ENCODE results near the gene BICD1.

Gene BICD1

DNA sequence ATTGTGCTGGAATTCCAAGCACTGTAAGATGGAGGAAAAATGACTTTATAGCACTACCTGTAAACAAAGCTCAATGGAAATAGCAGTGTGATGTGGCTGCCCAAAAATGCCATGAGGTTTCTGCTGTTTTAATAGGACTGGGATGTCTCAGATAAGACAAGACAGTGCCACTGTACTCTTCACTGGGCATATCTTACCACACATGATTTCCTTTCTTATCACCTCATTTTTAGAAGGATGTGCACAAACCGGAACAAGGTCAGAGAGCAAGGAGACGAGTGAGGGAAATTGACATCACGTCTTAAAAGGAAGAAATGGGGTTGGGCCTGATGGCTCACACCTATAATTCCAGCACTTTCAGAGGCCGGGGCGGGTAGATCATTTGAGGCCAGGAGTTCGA, 254.3 kb downstream of the BICD1 start:
- DNase-seq, result no peak

DNA sequence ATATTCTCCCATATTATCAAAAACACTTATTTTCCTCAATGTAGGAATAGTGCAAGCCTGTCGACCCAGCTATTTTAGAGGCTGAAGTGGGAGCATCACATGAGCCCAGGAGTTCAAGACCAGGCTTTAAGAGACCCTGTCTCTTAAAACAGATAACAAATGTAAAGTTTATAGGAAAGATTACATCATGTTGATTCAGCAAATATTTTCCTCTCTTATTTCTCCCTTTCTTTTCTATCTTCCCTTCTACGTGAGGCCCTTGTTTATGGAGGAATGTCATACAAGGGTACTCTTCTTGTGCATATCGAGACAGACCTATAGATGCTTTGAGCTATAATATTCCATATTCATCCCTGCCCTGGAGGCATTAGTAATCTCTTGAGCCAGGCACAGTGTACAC, 256.2 kb downstream of the BICD1 start:
- no peak for DNase-seq

DNA sequence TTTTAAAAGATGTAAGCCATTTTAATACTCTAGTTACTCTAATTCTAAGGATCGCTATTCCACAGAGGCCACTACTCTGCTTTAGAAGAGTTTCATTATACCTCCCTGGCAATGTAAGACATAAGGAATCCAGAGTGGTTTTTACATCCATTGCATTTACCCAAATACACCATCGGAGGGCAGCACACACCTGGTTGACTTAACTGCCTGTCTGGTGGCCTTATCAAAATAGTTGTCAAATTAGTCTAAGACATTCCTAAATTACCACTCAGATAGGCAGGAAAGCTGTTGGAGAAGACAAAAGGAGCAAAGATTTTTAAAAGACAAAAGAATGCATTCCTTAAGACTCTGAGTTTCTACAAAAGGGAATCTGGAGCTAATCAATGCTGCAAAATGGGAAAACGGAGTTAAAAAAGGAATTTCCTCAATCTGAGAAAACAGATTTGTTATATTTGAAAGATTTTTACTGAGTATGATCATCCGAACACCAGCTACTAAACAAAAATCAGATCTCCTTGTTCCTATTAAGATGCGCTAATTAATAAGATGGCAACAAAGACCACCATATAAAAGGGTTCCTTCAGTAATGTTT, 258.9 kb downstream of the BICD1 start:
- DNase-seq, result peak; percentile 55

DNA sequence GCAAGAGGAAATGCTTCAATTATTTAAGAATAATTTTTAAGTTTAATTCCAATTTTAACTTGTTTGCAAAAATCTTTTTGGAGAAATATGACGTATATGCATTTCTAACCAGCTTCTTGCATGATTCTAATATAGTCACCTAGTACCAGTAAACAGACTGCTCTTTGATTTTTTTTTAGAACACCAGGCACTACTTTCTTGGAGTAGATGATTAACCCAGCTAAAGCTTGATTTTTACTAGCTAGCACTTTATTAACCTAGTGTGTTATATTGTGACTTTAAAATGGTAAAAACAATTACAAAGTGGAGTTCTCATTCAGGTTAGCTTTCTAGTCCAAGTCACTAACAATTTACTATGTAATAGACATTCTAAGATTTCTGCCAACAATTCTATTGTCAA, 260.1 kb downstream of the BICD1 start:
- DNase-seq, result no peak

DNA sequence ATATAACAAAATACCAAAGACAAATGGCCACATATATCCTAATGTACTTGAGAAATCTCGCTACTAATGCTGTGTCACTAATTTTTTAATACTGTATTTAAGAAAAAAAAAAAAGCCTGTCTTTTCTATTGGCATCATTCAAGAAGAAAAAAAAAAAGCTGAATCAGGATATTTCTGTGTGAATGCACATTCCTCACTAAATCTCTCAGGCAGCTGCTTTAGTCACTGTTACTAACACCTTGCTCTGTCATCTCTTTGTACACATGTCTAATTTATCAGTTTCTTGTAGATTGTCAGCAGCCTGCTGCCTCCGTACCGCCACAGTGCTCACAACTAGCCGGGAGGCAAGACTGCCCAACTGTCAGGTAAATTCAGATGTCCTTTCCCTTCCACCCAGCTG, 260.7 kb downstream of the BICD1 start:
- DNase-seq, result no peak

GRCh38 chr12:32369202-32369601, 262.6 kb downstream of the BICD1 start:
- no peak for DNase-seq

DNA sequence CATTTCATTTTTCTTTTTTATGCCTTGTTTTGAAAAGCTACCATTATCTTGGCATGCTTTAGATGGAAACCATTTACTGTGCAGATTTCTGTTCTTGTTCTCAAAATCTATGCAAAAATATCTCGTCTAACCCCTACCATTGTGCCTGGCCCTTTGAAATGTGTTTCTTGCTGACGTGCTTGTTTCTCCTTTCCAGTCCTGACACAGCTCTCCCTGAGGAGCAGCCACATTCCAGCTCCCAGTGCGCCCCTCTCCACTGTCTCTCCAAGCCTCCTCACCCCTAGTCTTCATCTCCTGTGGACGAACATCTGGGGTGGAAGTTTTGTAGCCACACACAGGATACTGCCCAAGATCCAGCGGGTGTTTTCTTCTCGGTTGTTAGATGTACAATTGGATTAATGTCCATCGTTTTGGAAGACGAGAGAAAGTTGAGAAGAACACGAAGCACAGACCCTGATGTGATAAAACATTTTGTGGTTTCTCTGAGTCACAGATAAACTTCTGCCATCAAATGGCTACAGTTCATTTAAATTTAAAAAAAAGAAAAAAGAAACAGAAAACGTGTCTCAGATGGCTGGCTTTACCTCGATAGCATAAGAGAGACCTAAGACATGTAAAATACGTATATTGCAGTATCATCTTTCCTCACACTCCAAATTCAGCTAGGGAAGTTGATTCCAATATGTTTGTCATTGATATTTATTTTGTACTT, 270.9 kb downstream of the BICD1 start:
- DNase-seq, result no peak

DNA sequence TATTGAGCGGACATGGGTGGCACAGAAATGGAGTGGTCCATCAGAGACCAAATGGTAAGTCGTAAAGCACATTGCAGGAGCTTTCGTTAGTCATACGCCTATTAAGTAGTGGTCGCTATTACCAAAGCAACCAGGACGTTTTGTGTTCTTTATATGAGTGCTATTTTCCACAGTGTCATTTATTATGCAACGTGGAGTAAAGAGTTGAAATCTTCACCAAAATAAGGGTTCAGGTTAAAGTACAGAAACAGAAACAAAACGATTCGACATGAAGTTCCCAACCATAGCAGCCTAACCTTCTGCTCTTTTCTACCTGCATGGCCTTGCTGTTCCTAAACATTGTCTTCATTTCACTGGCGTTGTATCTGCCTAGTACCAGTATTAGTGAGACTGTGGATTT, 272.6 kb downstream of the BICD1 start:
- no peak for DNase-seq

GRCh38 chr12:32379667-32380066, 273.0 kb downstream of the BICD1 start:
- no peak for DNase-seq

GRCh38 chr12:32382226-32382625, 275.6 kb downstream of the BICD1 start:
- no peak for DNase-seq

DNA sequence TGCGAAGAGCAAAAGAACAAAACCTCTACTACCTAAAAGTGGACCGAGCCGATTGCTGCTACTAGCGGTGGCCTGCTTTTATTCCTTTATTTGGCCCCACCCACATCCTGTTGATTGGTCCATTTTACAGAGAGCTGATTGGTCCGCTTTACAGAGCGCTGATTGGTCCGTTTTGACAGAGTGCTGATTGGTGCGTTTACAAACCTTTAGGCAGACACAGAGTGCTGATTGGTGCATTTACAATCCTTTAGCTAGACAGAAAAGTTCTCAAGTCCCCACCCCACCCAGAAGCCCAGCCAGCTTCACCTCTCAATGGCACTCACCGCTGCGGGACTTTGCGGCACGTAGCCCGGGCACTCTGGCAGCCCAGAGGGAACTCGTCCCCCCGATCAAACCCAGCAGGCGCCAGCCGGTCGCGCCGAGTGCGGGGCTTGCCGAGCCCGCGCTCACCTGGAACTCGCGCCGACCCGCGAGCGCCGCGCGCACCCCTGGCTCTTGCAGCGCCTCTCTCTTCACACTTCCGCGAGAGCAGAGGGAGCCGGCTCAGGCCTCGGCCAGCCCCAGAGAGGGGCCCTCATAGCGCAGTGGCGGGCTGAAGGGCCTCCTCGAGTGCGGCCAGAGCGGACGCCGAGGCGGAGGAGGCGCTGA, 284.0 kb downstream of the BICD1 start:
- peak; percentile 12 for DNase-seq

- DNase-seq, result no peak
Measured at GRCh38 chr12:32395026-32395425, 288.4 kb downstream of the BICD1 start.

- DNase-seq, result no peak
Measured at GRCh38 chr12:32397696-32398095, 291.0 kb downstream of the BICD1 start.

DNA sequence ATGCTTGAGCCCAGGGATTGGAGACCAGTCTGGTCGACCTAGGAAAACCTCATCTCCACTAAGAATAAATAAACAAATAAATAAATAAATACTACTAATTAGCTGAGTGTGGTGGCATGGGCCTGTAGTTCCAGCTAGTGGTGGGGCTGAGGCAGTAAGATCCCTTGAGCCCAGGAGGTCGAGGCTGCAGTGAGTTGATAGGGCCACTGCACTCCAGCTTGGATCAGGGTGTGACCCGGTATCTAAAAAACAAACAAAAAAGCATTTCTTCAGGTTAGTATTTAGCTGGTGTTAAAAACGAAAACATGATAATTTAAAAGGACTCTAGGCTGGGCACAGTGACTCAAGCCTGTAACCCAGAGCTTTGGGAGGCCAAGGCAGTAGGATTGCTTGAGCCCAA, 291.5 kb downstream of the BICD1 start:
- DNase-seq, result no peak

DNA sequence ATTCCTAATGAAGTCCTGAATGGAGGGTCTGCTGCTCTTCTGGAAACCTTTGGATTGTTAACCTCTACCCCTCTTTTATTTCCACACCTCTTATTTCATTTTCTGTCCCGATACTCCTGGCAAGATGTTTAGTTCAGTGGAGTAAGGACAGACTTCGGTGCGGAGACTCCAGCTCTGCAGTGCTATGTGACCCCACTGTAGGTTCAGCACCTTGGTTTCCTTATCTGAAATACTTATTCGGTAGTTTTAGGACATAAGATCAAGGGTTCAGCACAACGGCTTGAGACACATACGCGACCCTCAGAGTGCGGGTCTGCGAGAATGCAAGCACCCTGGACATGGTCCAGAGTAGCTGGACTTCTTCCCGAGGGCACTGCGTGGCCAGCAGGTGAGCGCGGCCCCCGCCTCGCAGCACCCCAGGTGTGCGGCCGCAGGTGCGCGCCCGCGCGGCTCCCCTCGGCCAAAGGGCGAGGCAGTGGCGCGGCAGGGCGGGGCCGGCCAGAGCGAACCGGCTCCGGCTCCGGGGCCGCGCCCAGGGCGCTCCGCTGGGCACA, 292.2 kb downstream of the BICD1 start:
- DNase-seq, result no peak

DNA sequence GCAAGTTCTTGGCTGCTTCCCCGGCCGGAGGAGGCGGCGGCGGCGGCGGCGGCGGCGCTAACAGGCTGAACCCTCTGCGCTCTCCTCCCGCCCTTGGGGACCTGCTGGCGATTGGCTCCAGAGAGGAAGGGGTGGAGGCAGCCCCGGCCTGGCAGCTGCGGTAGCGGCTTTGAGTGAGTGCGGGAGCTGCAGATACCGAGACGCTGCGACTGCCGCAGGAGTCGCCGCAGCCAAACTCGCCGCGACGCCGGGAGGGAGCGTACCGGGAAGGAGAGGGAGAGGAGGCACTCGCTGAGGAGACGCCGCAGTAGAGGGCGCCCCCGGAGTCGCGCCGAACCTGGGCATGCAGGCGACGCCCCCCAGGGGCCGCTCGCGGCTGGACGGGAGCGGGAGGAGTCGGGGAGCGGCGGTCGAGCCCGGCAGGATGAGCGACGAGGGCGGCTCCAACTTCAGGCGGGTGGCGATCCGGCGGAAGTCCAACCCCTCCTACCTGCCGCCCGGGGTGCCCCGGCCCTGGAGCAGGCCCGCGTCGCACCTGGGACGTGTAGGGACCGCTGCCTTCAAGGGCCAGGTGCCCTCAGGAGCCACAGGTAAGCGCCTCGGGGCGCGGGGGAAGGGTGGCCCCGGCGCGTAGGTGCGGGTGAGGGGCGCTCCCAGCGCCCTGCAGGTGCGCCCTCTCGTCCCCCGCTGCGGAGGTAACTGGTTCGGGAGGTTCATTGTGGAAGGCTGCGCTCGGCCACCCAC, 292.9 kb downstream of the BICD1 start, which contains the start of gene FGD4:
Gene FGD4 (plus strand): TSS at position 189 of the 744 bp plus-strand sequence.
- DNase-seq, result peak; percentile 37

- DNase-seq, result no peak
Measured at GRCh38 chr12:32400114-32400672, 293.5 kb downstream of the BICD1 start.

DNA sequence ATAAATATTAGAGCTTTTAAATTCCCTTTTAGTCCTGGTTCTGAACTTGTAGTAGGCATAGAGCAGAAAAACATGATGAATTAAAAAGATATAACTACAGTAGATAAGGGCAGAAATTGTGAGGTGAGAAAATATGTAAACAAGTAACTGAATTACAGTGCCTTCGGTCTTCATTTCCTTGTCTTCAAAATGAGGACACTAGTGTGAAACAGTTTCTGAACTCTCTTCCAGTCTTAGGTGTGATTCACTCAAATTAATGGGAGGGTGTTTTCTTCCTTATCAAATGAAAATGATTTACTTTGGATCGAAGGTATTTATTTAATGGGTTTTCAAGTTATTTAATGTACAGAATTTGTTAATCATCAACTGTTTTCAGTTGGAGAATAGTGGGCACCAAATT, 294.2 kb downstream of the BICD1 start:
- no peak for DNase-seq

DNA sequence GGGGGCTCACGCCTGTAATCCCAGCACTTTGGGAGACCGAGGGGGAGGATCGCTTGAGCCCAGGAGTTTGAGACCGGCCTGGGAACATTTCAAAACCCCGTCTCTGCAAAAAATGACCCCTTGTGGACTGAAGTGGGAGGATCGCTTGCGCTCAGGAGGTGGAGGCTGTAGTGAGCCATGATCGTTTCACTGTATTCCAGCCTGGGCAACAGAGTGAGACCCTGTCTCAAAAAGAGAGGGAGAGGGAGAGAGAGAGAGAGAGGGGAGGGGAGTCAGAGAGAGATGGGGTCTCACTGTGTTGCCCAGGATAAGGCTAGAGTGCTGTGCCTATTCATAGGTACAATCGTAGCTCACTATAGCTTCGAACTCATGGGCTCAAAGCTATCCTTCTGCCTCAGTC, 295.5 kb downstream of the BICD1 start:
- no peak for DNase-seq

DNA sequence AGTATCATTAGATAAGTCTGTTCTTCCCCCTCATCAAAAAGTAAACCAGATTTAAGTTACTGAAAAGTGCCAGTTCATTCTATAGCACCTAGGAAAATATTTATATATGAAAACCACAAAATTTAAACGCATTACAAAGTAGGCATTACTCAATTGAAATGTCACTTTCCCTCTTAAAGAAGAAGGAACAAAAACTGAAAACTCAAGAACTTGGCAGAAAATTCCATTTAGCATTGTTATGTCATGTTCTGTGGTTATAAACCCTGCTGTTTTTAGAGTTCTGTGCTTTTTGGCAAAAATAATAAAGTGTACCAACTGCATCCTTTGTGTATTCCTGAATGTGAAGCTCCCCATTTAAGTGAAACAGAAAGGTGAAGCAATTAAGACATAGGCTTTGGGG, 296.3 kb downstream of the BICD1 start:
- DNase-seq, result no peak

GRCh38 chr12:32407795-32408194, 301.1 kb downstream of the BICD1 start:
- DNase-seq, result no peak

DNA sequence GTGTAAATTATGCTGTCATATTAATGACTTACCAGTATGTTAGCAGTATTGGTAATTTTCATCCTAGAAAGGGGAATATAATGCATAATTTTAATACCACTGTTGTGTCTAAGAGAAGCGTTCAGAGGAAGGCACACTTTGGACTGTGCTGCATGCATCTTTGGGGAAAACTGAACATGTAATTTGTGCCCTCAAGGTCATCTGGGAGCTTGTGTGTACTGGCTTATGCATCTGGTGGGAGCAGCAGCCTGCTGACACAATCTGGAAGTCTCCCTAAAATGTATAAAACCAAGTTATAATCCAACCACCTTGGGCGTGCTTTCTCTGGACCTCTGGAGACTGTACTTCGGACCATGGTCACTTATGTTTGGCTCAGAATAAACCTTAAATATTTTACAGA, 306.8 kb downstream of the BICD1 start:
- DNase-seq, result no peak

GRCh38 chr12:32418221-32418620, 311.6 kb downstream of the BICD1 start:
- DNase-seq, result no peak
